ENCODE data around the gene SYT9.

The SYT9 gene

DNA sequence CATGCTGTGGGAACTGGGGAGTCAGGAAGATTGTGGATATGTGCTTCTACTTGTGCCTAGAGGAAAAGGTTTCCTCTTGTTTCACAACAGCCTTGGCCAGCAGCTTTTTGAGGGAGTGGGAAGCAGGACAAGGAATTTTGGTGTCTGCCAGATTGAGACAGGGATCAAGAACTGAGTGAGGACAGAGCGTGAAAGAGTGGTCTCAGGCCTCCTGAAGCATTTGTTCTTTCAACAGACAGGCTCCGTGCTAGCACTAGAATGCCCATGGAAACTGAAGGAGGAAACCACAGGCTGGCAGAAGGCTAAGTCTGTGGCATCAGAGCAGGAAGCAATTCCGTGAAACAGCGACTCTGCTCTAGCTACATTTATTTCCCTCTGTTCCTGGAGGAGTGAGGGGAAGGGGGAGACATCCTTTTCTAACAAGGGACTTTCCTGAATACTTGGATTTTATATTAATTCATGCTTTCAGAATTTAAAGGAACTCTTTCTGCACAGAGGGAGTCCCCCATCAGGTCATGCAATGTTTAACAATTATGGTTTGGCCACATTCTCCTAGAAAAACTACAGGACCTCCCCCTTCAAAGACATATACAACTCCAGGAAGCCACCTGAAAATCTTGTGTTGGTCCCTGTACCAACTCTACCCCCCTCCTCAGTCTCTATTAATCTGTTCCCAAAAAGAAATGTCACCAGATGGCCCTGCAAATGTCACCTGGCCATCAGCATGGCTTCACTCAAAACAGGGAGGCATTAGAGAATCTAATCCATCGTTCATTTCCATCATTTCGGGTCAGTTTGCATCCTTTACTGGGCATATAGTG is 96.1 kb downstream of the SYT9 start:
- TF ChIP-seq, protein P1, sequence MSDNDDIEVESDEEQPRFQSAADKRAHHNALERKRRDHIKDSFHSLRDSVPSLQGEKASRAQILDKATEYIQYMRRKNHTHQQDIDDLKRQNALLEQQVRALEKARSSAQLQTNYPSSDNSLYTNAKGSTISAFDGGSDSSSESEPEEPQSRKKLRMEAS (IDR thresholded peaks at IDR 0.05): no peak

DNA sequence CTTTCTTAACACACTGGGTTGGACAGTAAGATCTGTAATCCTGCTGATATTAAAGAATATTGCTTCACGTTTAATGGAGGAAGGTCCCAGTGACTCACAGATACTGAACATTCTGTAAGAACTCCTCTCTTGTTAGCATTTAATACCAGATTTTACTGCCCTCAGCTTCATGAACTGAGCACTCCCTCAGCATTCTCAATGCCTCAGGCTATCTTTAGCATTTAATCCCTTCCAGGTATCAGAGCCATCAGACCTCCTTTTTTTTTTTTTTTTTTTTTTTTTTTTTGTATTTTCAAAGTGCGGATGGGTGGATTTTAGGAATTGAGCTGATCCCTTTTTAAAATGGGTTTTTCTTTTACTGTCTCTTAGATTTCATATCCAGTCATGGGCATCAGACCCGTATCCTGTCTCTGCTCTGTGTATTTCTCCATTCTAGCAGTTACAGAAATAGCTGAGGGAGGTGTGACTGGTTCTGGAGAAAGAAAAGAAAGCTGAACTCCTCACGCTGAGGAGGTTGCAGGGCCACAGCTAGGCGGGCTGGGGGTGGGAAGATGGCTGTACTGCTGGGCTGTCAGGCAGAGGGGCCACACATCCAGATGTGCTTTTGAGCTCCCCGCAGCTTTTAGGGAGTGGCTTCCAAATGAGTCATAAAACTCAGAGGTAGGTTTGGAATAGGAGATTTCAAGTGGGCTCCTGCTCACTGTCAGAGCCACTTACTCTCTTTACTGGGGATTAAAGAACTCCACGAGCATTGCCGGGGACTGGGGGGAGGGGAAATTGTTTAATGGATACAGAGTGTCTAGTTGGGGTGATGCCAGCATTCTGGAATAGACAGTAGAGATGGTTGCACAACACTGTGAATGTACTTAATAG is 97.0 kb downstream of the SYT9 start:
- no peak for TF ChIP-seq TEAD4 (IDR thresholded peaks at IDR 0.05)
- no peak for TF ChIP-seq ZBTB7A (IDR thresholded peaks at IDR 0.05; ENCODE audit: low read depth)

DNA sequence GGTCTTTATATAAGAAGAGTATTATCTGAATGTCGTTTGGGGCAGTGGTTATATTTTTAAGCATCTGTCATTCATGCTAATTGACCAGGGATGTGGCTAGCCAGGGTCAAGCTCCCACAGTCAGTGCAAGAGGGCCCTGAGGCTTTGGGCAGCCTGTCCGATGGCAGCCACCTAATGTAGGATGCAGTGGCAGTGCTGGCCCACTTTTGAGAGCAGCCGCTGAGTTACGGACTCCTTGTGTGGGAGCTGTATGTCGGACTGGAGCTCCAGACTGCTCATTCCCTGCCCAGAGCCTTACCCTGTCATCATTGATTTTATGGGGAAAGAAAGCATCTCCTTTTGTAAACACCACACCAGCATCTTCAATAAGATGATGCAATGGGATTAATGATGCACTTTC is 99.5 kb downstream of the SYT9 start:
- TF ChIP-seq, protein P2, sequence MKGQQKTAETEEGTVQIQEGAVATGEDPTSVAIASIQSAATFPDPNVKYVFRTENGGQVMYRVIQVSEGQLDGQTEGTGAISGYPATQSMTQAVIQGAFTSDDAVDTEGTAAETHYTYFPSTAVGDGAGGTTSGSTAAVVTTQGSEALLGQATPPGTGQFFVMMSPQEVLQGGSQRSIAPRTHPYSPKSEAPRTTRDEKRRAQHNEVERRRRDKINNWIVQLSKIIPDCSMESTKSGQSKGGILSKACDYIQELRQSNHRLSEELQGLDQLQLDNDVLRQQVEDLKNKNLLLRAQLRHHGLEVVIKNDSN (IDR thresholded peaks at IDR 0.05): no peak
- TF ChIP-seq, protein P3, sequence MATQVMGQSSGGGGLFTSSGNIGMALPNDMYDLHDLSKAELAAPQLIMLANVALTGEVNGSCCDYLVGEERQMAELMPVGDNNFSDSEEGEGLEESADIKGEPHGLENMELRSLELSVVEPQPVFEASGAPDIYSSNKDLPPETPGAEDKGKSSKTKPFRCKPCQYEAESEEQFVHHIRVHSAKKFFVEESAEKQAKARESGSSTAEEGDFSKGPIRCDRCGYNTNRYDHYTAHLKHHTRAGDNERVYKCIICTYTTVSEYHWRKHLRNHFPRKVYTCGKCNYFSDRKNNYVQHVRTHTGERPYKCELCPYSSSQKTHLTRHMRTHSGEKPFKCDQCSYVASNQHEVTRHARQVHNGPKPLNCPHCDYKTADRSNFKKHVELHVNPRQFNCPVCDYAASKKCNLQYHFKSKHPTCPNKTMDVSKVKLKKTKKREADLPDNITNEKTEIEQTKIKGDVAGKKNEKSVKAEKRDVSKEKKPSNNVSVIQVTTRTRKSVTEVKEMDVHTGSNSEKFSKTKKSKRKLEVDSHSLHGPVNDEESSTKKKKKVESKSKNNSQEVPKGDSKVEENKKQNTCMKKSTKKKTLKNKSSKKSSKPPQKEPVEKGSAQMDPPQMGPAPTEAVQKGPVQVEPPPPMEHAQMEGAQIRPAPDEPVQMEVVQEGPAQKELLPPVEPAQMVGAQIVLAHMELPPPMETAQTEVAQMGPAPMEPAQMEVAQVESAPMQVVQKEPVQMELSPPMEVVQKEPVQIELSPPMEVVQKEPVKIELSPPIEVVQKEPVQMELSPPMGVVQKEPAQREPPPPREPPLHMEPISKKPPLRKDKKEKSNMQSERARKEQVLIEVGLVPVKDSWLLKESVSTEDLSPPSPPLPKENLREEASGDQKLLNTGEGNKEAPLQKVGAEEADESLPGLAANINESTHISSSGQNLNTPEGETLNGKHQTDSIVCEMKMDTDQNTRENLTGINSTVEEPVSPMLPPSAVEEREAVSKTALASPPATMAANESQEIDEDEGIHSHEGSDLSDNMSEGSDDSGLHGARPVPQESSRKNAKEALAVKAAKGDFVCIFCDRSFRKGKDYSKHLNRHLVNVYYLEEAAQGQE (IDR thresholded peaks at IDR 0.05; ENCODE audit: low read depth): no peak
- TF ChIP-seq TAF1 (IDR thresholded peaks at IDR 0.05; ENCODE audit: low read depth): no peak
- no peak for TF ChIP-seq TCF12 (IDR thresholded peaks at IDR 0.05; ENCODE audit: low read depth)
- no peak for TF ChIP-seq CREB1 (IDR thresholded peaks at IDR 0.05; ENCODE audit: low read depth)
- TF ChIP-seq, protein P1 (IDR thresholded peaks at IDR 0.05): no peak
- no peak for TF ChIP-seq YY1 (IDR thresholded peaks at IDR 0.05; ENCODE audit: low read depth)
- TF ChIP-seq EP300 (IDR thresholded peaks at IDR 0.05; ENCODE audit: borderline replicate concordance): no peak
- TF ChIP-seq ZBTB7A (IDR thresholded peaks at IDR 0.05; ENCODE audit: low read depth): no peak
- TF ChIP-seq FOXM1 (IDR thresholded peaks at IDR 0.05; ENCODE audit: borderline replicate concordance, low read depth): no peak
- TF ChIP-seq EGR1 (IDR thresholded peaks at IDR 0.05): no peak
- no peak for TF ChIP-seq NFIC (IDR thresholded peaks at IDR 0.05)
- TF ChIP-seq TEAD4 (IDR thresholded peaks at IDR 0.05): no peak
- no peak for TF ChIP-seq CEBPB (IDR thresholded peaks at IDR 0.05)
- TF ChIP-seq RAD21 (IDR thresholded peaks at IDR 0.05; ENCODE audit: low read depth): no peak

DNA sequence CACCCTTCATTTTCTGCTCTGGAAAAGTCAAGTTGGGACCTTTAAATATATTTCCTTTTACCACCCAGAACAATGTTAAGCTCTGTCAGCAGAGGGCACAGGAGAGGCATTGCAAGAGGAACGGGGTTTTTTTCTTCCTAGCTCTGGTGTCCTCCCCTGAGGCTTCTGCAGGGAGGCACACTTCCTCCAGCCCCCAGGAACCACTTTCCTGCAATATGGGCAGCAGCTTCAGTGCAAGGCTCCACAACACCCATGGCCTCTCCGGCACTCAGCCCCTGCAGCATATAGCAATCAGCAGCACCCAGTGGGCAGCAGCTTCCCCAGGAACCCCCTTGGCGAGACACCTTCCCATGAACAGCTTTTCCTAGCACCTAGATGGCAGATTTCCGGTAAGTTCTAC is 101.4 kb downstream of the SYT9 start:
- peak; percentile 45 for TF ChIP-seq RAD21 (IDR thresholded peaks at IDR 0.05; ENCODE audit: low read depth)
- no peak for TF ChIP-seq NFIC (IDR thresholded peaks at IDR 0.05)

DNA sequence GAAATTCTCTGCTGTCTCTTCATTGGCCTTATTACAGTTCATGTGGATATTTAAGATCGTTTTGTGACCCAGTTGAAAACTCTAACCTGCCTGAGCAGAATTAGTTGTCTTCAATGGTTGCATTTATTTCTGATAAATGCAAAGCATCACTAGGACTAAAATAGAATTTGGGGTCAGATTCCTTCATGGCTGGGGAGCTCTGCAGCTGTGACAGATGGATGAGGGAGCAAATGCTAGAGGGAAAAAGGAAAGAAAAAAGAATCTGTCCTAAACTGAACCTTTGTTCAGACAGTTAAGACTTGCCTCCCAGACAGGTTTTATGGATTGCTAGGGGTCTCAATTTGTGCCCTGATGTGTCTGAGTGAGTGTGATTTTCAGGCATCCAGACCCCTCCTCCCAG is 113.0 kb downstream of the SYT9 start:
- TF ChIP-seq EGR1 (IDR thresholded peaks at IDR 0.05) (no peak), RAD21 (IDR thresholded peaks at IDR 0.05; ENCODE audit: low read depth) (no peak), TAF1 (IDR thresholded peaks at IDR 0.05; ENCODE audit: low read depth) (no peak), TCF12 (IDR thresholded peaks at IDR 0.05; ENCODE audit: low read depth) (no peak), YY1 (IDR thresholded peaks at IDR 0.05; ENCODE audit: low read depth) (no peak), CEBPB (IDR thresholded peaks at IDR 0.05) (no peak)
- TF ChIP-seq, protein P2 (IDR thresholded peaks at IDR 0.05): no peak

DNA sequence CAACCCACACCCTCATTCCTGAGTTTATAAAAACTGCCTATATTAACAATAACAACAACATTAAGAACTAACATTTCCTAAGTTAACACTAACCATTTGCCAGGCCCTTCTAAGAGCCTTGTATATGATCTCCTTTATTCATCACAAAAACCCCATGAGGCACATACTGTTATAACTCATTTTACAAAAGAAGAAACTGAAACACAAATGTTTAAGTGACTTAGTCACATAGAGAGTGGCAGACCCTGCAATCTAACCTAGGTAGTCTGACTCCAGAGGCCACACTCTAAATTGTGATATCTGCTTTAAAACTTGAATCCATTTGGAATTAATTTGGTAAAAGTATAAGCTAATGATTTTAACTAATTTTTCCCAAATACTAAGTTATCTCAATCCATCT is 116.1 kb downstream of the SYT9 start:
- TF ChIP-seq CEBPB (IDR thresholded peaks at IDR 0.05): no peak
- no peak for TF ChIP-seq ZBTB7A (IDR thresholded peaks at IDR 0.05; ENCODE audit: low read depth)
- TF ChIP-seq YY1 (IDR thresholded peaks at IDR 0.05; ENCODE audit: low read depth): no peak
- no peak for TF ChIP-seq TEAD4 (IDR thresholded peaks at IDR 0.05)
- TF ChIP-seq, protein P2 (IDR thresholded peaks at IDR 0.05): no peak
- TF ChIP-seq, protein P1 (IDR thresholded peaks at IDR 0.05): no peak
- TF ChIP-seq TCF12 (IDR thresholded peaks at IDR 0.05; ENCODE audit: low read depth): no peak
- TF ChIP-seq RAD21 (IDR thresholded peaks at IDR 0.05; ENCODE audit: low read depth): no peak
- TF ChIP-seq TAF1 (IDR thresholded peaks at IDR 0.05; ENCODE audit: low read depth): no peak
- no peak for TF ChIP-seq EP300 (IDR thresholded peaks at IDR 0.05; ENCODE audit: borderline replicate concordance)

DNA sequence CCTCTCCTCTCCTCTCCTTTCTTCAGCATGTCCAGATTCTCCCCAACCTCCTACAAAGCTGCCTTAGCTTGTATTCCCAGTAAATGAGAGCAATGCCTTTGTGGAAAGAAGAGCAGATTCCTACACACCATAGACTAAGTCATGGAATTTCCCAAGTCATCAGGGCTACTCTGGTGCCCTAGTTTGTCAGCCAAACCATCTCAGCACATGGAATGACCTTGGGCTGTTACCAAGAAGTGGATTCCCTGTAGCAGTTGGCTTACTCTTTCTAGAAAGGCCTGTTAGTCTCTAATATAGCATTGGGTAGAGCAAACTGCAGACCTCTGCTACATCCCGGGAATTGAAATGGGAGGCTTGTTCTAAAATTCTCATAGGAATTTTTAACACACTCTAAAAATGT is 124.7 kb downstream of the SYT9 start:
- TF ChIP-seq FOXM1 (IDR thresholded peaks at IDR 0.05; ENCODE audit: borderline replicate concordance, low read depth): no peak
- no peak for TF ChIP-seq CREB1 (IDR thresholded peaks at IDR 0.05; ENCODE audit: low read depth)
- no peak for TF ChIP-seq TCF12 (IDR thresholded peaks at IDR 0.05; ENCODE audit: low read depth)
- TF ChIP-seq TAF1 (IDR thresholded peaks at IDR 0.05; ENCODE audit: low read depth): no peak
- TF ChIP-seq, protein P2 (IDR thresholded peaks at IDR 0.05): no peak
- no peak for TF ChIP-seq TEAD4 (IDR thresholded peaks at IDR 0.05)
- TF ChIP-seq, protein P3 (IDR thresholded peaks at IDR 0.05; ENCODE audit: low read depth): no peak
- no peak for TF ChIP-seq ZBTB7A (IDR thresholded peaks at IDR 0.05; ENCODE audit: low read depth)
- TF ChIP-seq NFIC (IDR thresholded peaks at IDR 0.05): no peak
- TF ChIP-seq EGR1 (IDR thresholded peaks at IDR 0.05): no peak
